ENCODE measurements around the gene NEURL3. TPM values are rescaled to one million over a fixed set of nuclear protein-coding genes. Genes with fewer than 3 reads are reported as not detected.
A peak's percentile ranks its signal among the peaks of the same experiment; 100 is the strongest.

Gene NEURL3
- total and polyA plus RNA-seq, 12 donors = 0.03 to 0.41 (median 0.18) TPM; not detected in 8

DNA sequence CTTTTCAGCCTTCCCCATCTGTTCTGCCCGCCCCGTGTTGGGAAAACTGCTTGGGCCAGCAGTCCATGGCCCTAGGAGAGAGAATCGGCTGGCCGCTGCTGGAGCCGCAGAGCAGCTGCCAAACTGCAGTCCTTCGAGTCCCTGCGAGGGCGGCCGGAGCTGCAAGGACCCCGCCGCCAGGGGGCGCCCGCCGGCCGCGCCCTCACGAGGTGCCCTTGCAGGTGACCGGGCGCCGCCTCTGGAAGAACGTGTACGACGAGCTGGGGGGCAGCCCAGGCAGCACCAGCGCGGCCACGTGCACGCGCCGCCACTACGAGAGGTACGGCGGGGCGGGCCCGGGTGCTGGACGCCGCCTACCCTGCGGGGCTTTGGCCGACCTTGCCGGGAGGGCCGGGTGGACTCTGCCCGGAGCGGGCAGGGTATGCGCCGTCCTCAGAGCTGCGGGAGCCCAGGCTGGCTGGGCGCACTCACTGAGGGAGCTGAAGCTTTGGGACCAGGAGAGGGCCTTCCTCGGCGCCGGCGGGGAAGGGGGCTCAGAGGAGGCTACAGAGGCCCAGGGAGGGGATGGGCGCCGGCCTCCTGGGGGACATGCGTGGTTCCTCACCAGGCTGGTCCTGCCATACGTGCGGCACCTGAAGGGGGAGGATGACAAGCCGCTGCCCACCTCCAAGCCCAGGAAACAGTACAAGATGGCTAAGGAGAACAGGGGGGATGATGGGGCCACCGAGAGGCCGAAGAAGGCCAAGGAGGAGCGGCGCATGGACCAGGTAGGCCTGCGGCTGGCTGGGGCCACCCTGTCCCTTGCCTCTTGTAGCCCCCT is 45.0 kb upstream of the NEURL3 start:
- H3K36me3 ChIP-seq (replicated peaks in 1 of 2) = peaks cover 0 to 34% of the 10 kb centered on the region in 2 donors
- WGBS, 4 donors = 64 to 72% (median 69%) methylated on average over 31 to 61 of the region's 61 CpGs
- H3K4me3 ChIP-seq = no peak overlapping the region
- H3K27ac ChIP-seq = no peak overlapping the region
- peaks cover 0 to 5% of the 10 kb centered on the region in 2 donors for H3K4me1 ChIP-seq (replicated peaks in 1 of 2)
- H3K27me3 ChIP-seq = no peaks in the 10 kb centered on the region
- TF ChIP-seq CTCF (IDR thresholded peaks at IDR 0.05) (peak; percentile 27 to 68 (median 46)), POLR2A (IDR thresholded peaks at IDR 0.05) (no peak)
- DNase-seq = peak in 5 of 7 donors; percentile 42 to 70 (median 68)
- no peaks in the 10 kb centered on the region for H3K9me3 ChIP-seq (replicated peaks in 1 of 3)
- intact Hi-C loops (cut with DNase I) = loop anchor here in 1 of 2 donors (10.0 kb wide), 1 partner anchor 405 kb away; no protein-coding TSS in a partner anchor

DNA sequence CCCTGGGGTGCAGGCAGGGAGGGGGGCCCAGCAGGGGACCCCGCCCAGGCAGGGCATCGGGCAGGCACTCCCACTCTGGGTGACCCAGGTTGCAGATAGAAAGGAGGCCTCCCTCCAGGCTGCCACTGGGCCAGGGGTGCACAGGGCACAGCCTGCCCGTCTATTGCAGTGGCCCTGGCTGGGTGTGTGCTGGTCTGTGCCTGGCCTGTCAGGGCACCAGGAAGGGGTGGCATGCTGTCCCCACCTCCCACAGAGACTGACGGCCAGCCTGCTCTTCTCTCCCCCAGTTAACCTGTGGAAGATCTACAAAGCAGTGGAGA is 44.3 kb upstream of the NEURL3 start:
- peak in 1 of 7 donors; percentile 9 for DNase-seq
- intact Hi-C loops (cut with DNase I) = no loop called here
- Histone ChIP-seq H3K4me3 (no peak overlapping the region), H3K27ac (no peak overlapping the region), H3K36me3 (replicated peaks in 1 of 2) (peaks cover 0 to 34% of the 10 kb centered on the region in 2 donors), H3K9me3 (replicated peaks in 1 of 3) (no peaks in the 10 kb centered on the region), H3K4me1 (replicated peaks in 1 of 2) (peaks cover 0 to 5% of the 10 kb centered on the region in 2 donors), H3K27me3 (no peaks in the 10 kb centered on the region)
- WGBS, 4 donors = 70 to 82% (median 74%) methylated on average over 2 to 4 of the region's 4 CpGs
- TF ChIP-seq CTCF (IDR thresholded peaks at IDR 0.05) (no peak), POLR2A (IDR thresholded peaks at IDR 0.05) (no peak)

DNA sequence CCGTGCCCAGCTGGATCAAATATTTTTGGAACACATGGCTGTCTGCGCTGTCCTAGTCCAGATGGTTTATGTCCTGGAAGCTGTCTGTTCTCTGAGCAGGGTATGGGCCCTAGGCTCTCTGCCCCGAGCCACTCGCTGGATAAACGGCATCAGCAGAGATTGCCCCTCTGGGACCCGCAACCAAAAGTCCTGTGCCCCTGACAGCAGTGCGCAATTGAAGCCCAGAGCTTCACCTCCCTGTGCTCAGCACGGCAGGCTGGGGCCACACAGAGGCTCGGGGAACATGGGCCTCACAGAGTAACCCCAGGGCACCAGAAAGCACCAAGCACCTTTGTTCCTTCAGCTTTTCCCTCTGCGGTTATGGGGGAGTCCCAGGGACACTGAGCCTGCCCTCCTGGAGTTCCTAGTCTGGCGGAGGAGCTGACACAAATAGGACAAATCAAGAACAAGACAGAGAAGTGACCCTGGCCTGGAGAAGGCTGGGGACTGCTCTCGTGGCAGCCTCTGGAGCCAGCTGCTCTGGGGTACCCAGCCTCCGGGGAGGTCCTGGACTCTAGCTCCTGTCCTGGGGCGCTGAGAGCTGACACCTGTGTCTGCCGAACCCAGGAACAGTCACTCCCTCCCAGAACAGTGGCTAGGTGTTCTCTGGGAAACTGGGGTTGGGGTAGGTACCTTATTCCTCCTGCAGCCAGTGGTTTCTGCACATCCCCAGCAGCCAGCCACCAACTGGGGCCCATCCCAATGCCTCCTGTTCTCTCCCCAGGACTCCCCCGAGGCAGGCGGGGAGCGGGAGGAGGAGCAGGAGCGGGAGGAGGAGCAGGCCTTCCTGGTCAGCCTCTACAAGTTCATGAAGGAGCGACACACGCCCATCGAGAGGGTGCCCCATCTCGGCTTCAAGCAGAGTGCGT is 43.7 kb upstream of the NEURL3 start:
- Histone ChIP-seq H3K27me3 (no peaks in the 10 kb centered on the region), H3K4me1 (replicated peaks in 1 of 2) (no peaks in the 10 kb centered on the region), H3K4me3 (no peak overlapping the region), H3K36me3 (replicated peaks in 1 of 2) (peaks cover 0 to 34% of the 10 kb centered on the region in 2 donors), H3K9me3 (replicated peaks in 1 of 3) (no peaks in the 10 kb centered on the region), H3K27ac (no peak overlapping the region)
- DNase-seq = peak in 1 of 7 donors; percentile 8
- intact Hi-C loops (cut with DNase I) = no loop called here
- no peak for TF ChIP-seq CTCF (IDR thresholded peaks at IDR 0.05)
- no peak for TF ChIP-seq POLR2A (IDR thresholded peaks at IDR 0.05)
- 85 to 91% (median 88%) methylated on average over 10 to 24 of the region's 24 CpGs for WGBS, 4 donors

DNA sequence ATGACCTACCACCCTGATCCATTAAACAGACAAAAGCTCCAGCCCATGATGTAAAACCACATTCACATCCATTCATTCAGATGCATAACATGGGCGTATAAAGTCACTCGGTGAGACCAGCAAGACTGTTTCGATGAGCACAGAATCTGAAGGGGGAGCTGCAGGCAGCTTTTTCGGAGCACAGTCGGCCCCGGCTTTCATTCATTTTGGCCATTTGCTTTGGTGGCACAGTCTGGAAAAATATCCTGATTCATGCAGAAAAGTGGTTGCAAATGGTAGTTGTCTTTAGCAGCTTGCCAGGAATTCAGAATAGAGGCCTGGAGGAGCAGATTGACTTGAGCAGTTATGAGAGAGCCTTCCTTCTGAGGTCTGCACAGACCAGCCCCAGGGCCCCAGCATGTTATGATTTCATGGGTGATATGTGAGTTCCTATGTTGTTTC is 42.6 kb upstream of the NEURL3 start:
- intact Hi-C loops (cut with DNase I) = no loop called here
- H3K36me3 ChIP-seq (replicated peaks in 1 of 2) = peaks cover 0 to 34% of the 10 kb centered on the region in 2 donors
- H3K27me3 ChIP-seq = no peaks in the 10 kb centered on the region
- H3K9me3 ChIP-seq (replicated peaks in 1 of 3) = no peaks in the 10 kb centered on the region
- no peak overlapping the region for H3K4me3 ChIP-seq
- 81 to 91% (median 84%) methylated on average over 6 of the region's 6 CpGs for WGBS, 4 donors
- TF ChIP-seq POLR2A (IDR thresholded peaks at IDR 0.05) = no peak
- no peak for TF ChIP-seq CTCF (IDR thresholded peaks at IDR 0.05)
- no peak overlapping the region for H3K27ac ChIP-seq
- H3K4me1 ChIP-seq (replicated peaks in 1 of 2) = no peaks in the 10 kb centered on the region
- peak in 1 of 7 donors; percentile 5 for DNase-seq

Measured in adrenal gland (tissue), 12 donors.